Measurements from ENCODE around the gene TRIM17. TPM values are rescaled to one million over a fixed set of nuclear protein-coding genes. Genes with fewer than 3 reads are reported as not detected.
A peak's percentile ranks its signal among the peaks of the same experiment; 100 is the strongest.

The TRIM17 gene
- total and polyA plus RNA-seq, 9 of the 15 experiments (the other 6 are each of a cell fraction or from before 2014, with no cell fraction given), result not detected

DNA sequence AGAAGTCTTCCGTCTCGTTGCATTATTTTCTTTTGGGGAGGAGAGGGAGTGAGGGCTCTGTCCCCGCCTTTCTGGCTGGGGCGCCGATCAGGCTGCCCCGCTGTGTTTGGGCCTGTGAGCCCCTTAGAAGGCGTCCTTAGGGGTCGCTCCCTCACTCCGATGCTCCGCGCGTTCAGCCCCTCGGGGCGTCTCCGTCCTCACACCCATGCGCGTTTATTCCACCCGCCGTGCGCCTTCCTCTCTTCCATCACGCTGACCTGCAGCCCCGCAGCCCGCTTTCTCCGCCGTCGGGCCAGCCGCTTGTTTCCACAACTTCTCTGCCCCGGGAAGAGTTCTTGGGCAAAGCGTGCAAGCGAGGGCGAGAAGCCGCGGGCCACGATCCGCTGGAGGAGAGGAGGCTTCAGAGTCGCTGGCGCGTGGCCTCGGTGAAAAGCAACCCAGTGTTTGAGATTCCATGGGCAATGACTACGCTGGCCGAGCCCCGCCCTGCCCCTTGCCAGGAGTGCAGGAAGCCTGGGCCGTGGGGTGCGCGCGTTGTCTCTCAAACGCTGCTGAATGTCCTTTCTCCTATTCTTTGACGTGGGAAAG lies 37.7 kb downstream of the TRIM17 start (continued):
- TF ChIP-seq IRF2 (CRISPR knock-in tag; IDR thresholded peaks at IDR 0.05) (no peak), ZNF354B (CRISPR knock-in tag; IDR thresholded peaks at IDR 0.05) (no peak)

GRCh38 chr1:228378090-228378872 lies 38.4 kb downstream of the TRIM17 start:
- ChIA-PET CTCF (ENCODE audit: low intra/inter-chr PET ratio) (no interaction called here), POLR2A (no interaction called here)
- no peaks in the 10 kb centered on the region for H3K79me2 ChIP-seq (ENCODE audit: control insufficient read depth, insufficient read depth, low read length)
- no peaks in the 10 kb centered on the region for H3K9me1 ChIP-seq (ENCODE audit: control insufficient read depth, insufficient read depth, low read length)
- no peaks in the 10 kb centered on the region for H3K9me3 ChIP-seq (replicated peaks; ENCODE audit: control insufficient read depth, insufficient read depth, low read depth, low read length)
- BruUV-seq (replicated peaks), result no TSS peak
- in situ Hi-C loops (cut with MboI), result no loop called here
- FAIRE-seq (no peak), DNase-seq (ENCODE audit: extremely low read depth in 1 of 4, low spot score in 3 of 4) (peak; percentile 77 to 87 (median 84)), ATAC-seq (peak; percentile 75)
- H3K36me3 ChIP-seq (ENCODE audit: control insufficient read depth, insufficient read depth, low read length), result peaks cover 10% of the 10 kb centered on the region; the same call in 1 of the 3 replicates
- peak overlapping the region; percentile 23; the same call in 1 of the 2 replicates for H3K4me2 ChIP-seq (ENCODE audit: insufficient read depth, low read length)
- H3K27ac ChIP-seq (ENCODE audit: extremely low read depth, low read depth, low read length), result peak overlapping the region; percentile 30; the same call in 2 of the 3 replicates
- peaks cover 0 to 57% of the 10 kb centered on the region in 2 experiments; a peak in 3 of 5 replicates for H3K4me1 ChIP-seq (replicated peaks in 1 of 2; ENCODE audit: control insufficient read depth in 2 of 2, insufficient read depth in 2 of 2, low read length in 2 of 2)
- no peaks in the 10 kb centered on the region for H4K20me1 ChIP-seq (replicated peaks; ENCODE audit: control insufficient read depth, insufficient read depth, low read length)
- H2AFZ ChIP-seq (ENCODE audit: low read depth, low read length), result peak overlapping the region; percentile 61
- WGBS (ENCODE audit: insufficient coverage, low coverage, missing lambda C conversion rate), result 60% methylated on average over 43 of the region's 73 CpGs
- peak overlapping the region; percentile 17 to 84; a peak in 3 of 4 replicates for H3K9ac ChIP-seq (ENCODE audit: insufficient read depth in 1 of 2, low read depth in 2 of 2, low read length in 2 of 2)
- H3K4me3 ChIP-seq, result peak overlapping the region; percentile 31
- no peaks in the 10 kb centered on the region for H3K27me3 ChIP-seq (ENCODE audit: control insufficient read depth in 2 of 2, insufficient read depth in 2 of 2, low read length in 2 of 2)
- intact Hi-C loops (cut with micrococcal nuclease), result no loop called here
- TF ChIP-seq ATF3 (IDR thresholded peaks at IDR 0.05) (peak; percentile 35), ATF3 (CRISPR knock-in tag; conservative IDR thresholded peaks at IDR 0.05) (no peak), IRF2 (CRISPR knock-in tag; IDR thresholded peaks at IDR 0.05) (no peak), RBFOX2 (IDR thresholded peaks at IDR 0.05; ENCODE audit: low read depth, low read length) (peak; percentile 68), BHLHE40 (IDR thresholded peaks at IDR 0.05; ENCODE audit: low read length) (peak; percentile 52), HMG20A (CRISPR knock-in tag; conservative IDR thresholded peaks at IDR 0.05) (no peak), TFE3 (CRISPR knock-in tag; IDR thresholded peaks at IDR 0.05) (no peak), HDAC1 (IDR thresholded peaks at IDR 0.05) (peak in 1 of 2 experiments; percentile 38; a peak in 1 of 4 replicates)
- TF ChIP-seq, protein P1, sequence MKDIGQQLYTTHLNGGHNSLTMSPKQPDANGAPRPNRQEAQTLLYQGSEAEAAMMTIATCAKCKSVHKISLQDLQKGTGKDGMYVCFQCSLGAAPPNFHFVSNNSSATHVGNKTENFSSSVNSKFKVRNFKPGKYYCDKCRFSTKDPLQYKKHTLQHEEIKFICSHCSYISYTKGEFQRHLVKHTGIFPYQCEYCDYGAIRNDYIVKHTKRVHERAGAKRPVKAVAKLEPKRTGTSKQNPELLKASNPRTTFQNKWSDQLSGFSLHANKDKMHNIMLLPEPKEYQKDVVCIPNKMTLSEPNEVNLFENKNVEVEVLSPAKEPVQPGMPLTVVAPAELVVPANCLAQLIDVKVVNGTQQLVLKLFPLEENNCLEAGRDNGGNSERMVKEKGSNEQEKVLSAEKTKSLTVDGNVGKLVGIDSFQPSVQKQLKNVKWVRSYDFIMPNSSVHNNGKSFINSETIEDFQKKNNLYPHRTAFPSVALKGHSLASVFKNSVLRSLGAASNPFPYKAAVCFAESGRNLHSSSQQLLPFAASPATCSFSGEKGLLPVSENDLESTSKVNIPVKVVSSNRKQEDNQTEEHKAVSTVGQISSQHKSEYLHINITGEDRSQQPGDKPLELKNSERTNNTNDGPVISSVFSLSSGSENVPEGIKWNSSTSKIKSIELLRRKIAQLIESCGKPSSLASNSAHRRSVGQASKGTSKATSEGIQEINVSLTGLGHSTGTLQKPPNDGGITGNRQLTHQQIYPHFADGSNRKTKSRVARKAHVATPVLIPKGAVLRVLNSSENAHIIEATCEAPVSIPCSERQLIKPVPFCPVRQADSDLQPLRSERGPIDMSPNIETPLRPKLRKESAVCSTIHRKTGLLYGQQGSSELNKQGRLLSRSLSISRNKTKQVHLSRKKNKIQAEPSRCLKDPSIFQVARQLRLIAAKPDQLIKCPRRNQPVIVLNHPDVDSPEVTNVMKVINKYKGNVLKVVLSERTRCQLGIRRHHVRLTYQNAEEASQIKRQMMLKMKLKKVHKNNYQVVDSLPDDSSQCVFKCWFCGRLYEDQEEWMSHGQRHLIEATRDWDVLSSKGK (CRISPR knock-in tag; IDR thresholded peaks at IDR 0.05), result no peak
- TF ChIP-seq, protein P2, sequence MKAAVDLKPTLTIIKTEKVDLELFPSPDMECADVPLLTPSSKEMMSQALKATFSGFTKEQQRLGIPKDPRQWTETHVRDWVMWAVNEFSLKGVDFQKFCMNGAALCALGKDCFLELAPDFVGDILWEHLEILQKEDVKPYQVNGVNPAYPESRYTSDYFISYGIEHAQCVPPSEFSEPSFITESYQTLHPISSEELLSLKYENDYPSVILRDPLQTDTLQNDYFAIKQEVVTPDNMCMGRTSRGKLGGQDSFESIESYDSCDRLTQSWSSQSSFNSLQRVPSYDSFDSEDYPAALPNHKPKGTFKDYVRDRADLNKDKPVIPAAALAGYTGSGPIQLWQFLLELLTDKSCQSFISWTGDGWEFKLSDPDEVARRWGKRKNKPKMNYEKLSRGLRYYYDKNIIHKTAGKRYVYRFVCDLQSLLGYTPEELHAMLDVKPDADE (conservative IDR thresholded peaks at IDR 0.05; ENCODE audit: control insufficient read depth, low read depth, low read length), result 0 out of 2 replicates have a peak, but pooled peaks have one; percentile 63

Data from K562 (cell line).